Keratinocyte (primary cell): ENCODE data around the gene BRD1. TPM values are rescaled to one million over a fixed set of nuclear protein-coding genes. Genes with fewer than 3 reads are reported as not detected.

ENCODE experiments used
- DNase-seq: peaks from one replicate; pipeline ENCODE4 v3.0.0-alpha.2; 2011; ENCODE audit warnings: low read depth, missing footprints, low spot score
- FAIRE-seq: peaks from 2 replicates; lab custom pipeline; 2011; peaks lifted over from hg19 to GRCh38; lab: Jason Lieb, UNC
- H2AFZ ChIP-seq: 2 replicates; pipeline ENCODE4 v1.6.0; 2012; ENCODE audit warnings: low read length, control low read depth, inconsistent platforms; ENCODE audit not compliant: control insufficient read depth
- H3K27ac ChIP-seq: 2 replicates; pipeline ENCODE4 v1.5.1; 2011; ENCODE audit warnings: low read length; ENCODE audit not compliant: control insufficient read depth, insufficient read depth
- H3K27me3 ChIP-seq: 3 replicates; pipeline ENCODE4 v1.6.0; 2011; ENCODE audit warnings: low read length; ENCODE audit not compliant: control insufficient read depth, insufficient read depth; ENCODE audit errors: extremely low read depth
- H3K36me3 ChIP-seq, 2 experiments: 2 replicates in 1 of 2; 3 replicates in 1 of 2; pipeline ENCODE4 v1.5.1; 2011; ENCODE audit warnings: low read length in 2 of 2, mild to moderate bottlenecking in 1 of 2; ENCODE audit not compliant: control insufficient read depth in 2 of 2, insufficient read depth in 2 of 2; ENCODE audit errors: extremely low read depth in 1 of 2
- H3K4me1 ChIP-seq: 3 replicates; pipeline ENCODE4 v1.5.1; 2011; ENCODE audit warnings: low read length; ENCODE audit not compliant: control insufficient read depth, insufficient read depth; ENCODE audit errors: extremely low read depth
- H3K4me2 ChIP-seq: 3 replicates; pipeline ENCODE4 v1.6.0; 2011; ENCODE audit warnings: low read depth, low read length; ENCODE audit not compliant: control insufficient read depth, insufficient read depth; ENCODE audit errors: extremely low read depth
- H3K4me3 ChIP-seq, 3 experiments: fragments of 200-600 bp in 1 of 3; sonication (generic) in 1 of 3; 2 replicates in 2 of 3; 3 replicates in 1 of 3; pipeline ENCODE4 v1.5.1; 2011 to 2016; ENCODE audit warnings: low read length in 3 of 3, mild to moderate bottlenecking in 3 of 3, control low read depth in 2 of 3, inconsistent platforms in 1 of 3, low read depth in 1 of 3, mixed read lengths in 1 of 3, mixed run types in 1 of 3, moderate library complexity in 1 of 3; ENCODE audit not compliant: control insufficient read depth in 2 of 3, insufficient read depth in 2 of 3; ENCODE audit errors: extremely low read depth in 1 of 3
- H3K79me2 ChIP-seq: 2 replicates; pipeline ENCODE4 v1.6.0; 2012; ENCODE audit warnings: low read length; ENCODE audit not compliant: control insufficient read depth, insufficient read depth
- H3K9ac ChIP-seq: 3 replicates; pipeline ENCODE4 v1.6.0; 2011; ENCODE audit warnings: low read length; ENCODE audit not compliant: control insufficient read depth, insufficient read depth; ENCODE audit errors: extremely low read depth
- H3K9me1 ChIP-seq: 3 replicates; pipeline ENCODE4 v1.6.0; 2011; ENCODE audit warnings: low read length; ENCODE audit not compliant: control insufficient read depth, insufficient read depth; ENCODE audit errors: extremely low read depth
- H3K9me3 ChIP-seq: 2 replicates; pipeline ENCODE4 v1.5.1; 2012; ENCODE audit warnings: low read depth, low read length; ENCODE audit not compliant: control insufficient read depth
- H4K20me1 ChIP-seq: 3 replicates; pipeline ENCODE4 v1.6.0; 2011; ENCODE audit warnings: low read length; ENCODE audit not compliant: control insufficient read depth, insufficient read depth; ENCODE audit errors: extremely low read depth
- EZH2 ChIP-seq: IDR thresholded peaks from one replicate; pipeline ENCODE4 v1.6.1; 2012; ENCODE audit warnings: inconsistent platforms, mild to moderate bottlenecking, low read length, moderate library complexity
- dilution Hi-C: fragments of 300-500 bp; cut with MboI; formaldehyde crosslinking; loops from one replicate; pipeline ENCODE4 v1.7.0; 2020; ENCODE audit warnings: low sequenced_read_pairs; ENCODE audit not compliant: extremely low pct_ligation_motif_present
- polyA plus RNA-seq, 5 experiments: library from polyadenylated mRNA; depleted of rRNA in 3 of 5; stranded (reverse) in 3 of 5; stranded (forward) in 1 of 5; unstranded in 1 of 5; fragments of >200 nt; gene quantifications; 1 replicate in 1 of 5; 2 replicates in 3 of 5; 3 replicates in 1 of 5; pipeline versions ENCODE4 v1.2.1 to v1.2.3, GENCODE V29; 2011 to 2012; ENCODE audit warnings: missing spikeins in 2 of 5, low read depth in 1 of 5, low replicate concordance in 1 of 5
- TF ChIP-seq, protein P1 (sequence below), 3 experiments: IDR thresholded peaks in 1 of 3; conservative IDR thresholded peaks in 1 of 3; optimal IDR thresholded peaks in 1 of 3; 2 replicates in 2 of 3; 3 replicates in 1 of 3; pipeline versions ENCODE3 to v1.5.1; 2011; ENCODE audit warnings: low read length in 3 of 3, mild to moderate bottlenecking in 3 of 3, moderate library complexity in 2 of 3, control low read depth in 1 of 3, inconsistent platforms in 1 of 3; ENCODE audit not compliant: insufficient read depth in 2 of 3; ENCODE audit errors: extremely low read depth in 1 of 3

BRD1 gene
- polyA plus RNA-seq, 1 donor (not counting 4 experiments of a cell fraction or from before 2014, with no cell fraction given): 4.3 TPM

DNA sequence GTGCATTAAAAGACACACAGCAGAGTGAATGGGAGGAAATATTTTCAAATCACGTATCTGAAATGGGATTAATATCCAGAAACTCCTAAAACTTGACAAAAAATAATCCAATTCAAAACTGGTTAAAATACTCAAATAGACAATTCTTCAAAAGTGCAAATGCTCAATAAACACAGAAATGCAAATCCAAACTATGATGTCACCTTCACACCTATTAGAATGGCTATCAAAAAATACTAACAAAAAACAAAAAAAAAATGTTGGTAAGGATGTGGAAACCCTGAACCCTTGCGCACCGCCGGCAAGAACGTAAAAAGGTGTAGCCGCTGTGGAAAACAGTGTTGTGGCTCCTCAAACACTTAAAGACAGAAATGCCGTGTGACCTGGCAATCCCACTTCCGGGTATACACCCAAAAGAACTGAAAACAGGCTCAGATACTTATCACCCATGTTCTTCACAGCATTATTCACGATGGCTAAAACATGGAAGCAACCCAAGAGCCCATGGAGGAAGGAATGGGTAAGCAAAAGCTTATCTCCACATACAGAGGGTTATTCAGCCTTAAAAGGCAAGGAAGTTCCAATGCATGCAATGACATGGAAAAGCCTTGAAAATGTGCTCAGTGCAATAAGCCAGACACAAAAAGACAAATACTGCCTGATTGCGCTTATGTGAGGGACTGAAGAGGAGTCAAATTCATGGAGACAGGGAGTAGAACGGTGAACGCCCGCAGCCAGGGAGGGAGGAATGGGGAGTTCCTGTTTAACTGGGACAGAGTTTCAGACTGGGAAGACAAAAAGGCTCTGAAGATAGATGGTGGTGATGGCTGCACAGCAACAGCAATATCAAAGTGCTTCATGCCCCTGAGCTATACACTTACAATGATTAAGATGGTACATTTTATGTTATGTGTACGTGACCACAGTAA is 19.6 kb downstream of the BRD1 start:
- peaks cover 99% of the 10 kb centered on the region for H3K79me2 ChIP-seq
- H3K27ac ChIP-seq: no peak overlapping the region
- no peak for TF ChIP-seq EZH2
- TF ChIP-seq, protein P1, sequence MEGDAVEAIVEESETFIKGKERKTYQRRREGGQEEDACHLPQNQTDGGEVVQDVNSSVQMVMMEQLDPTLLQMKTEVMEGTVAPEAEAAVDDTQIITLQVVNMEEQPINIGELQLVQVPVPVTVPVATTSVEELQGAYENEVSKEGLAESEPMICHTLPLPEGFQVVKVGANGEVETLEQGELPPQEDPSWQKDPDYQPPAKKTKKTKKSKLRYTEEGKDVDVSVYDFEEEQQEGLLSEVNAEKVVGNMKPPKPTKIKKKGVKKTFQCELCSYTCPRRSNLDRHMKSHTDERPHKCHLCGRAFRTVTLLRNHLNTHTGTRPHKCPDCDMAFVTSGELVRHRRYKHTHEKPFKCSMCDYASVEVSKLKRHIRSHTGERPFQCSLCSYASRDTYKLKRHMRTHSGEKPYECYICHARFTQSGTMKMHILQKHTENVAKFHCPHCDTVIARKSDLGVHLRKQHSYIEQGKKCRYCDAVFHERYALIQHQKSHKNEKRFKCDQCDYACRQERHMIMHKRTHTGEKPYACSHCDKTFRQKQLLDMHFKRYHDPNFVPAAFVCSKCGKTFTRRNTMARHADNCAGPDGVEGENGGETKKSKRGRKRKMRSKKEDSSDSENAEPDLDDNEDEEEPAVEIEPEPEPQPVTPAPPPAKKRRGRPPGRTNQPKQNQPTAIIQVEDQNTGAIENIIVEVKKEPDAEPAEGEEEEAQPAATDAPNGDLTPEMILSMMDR (optimal IDR thresholded peaks at IDR 0.05 in 1 of 3, IDR thresholded peaks at IDR 0.05 in 1 of 3, conservative IDR thresholded peaks at IDR 0.05 in 1 of 3; ENCODE audit: extremely low read depth in 1 of 3, insufficient read depth in 2 of 3, low read length in 3 of 3): no peak
- no peak overlapping the region for H2AFZ ChIP-seq
- no peak overlapping the region for H3K4me3 ChIP-seq
- no peak for FAIRE-seq
- no peak overlapping the region for H3K9ac ChIP-seq
- dilution Hi-C loops: no loop called here
- H3K9me3 ChIP-seq: no peaks in the 10 kb centered on the region
- H3K4me1 ChIP-seq: peaks cover 6% of the 10 kb centered on the region
- H3K27me3 ChIP-seq: no peaks in the 10 kb centered on the region
- DNase-seq: no peak
- H3K36me3 ChIP-seq: peaks cover 6 to 17% of the 10 kb centered on the region in 2 experiments
- H4K20me1 ChIP-seq: peaks cover 40% of the 10 kb centered on the region
- no peak overlapping the region for H3K4me2 ChIP-seq
- peaks cover 3% of the 10 kb centered on the region for H3K9me1 ChIP-seq

DNA sequence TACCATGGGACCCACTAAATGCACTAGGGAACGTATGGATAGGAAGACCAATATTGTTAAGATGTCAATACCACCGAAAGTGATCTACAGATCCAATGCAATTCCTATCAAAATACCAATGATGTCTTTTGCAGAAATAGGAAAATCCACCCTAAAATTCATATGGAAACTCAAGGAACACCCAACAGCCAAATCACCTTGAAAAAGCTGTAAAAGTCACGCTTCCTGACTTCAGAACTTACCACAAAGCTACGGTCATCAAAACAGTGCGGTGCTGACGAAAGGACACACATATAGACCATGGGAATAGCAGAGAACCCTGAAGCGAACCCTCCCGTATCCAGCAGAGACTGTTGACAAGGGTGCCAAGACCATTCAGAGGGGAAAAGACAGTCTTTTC is 20.5 kb downstream of the BRD1 start:
- peaks cover 3% of the 10 kb centered on the region for H3K9me1 ChIP-seq
- FAIRE-seq: no peak
- no peak overlapping the region for H3K27ac ChIP-seq
- dilution Hi-C loops: no loop called here
- no peaks in the 10 kb centered on the region for H3K27me3 ChIP-seq
- no peak overlapping the region for H2AFZ ChIP-seq
- H3K9me3 ChIP-seq: no peaks in the 10 kb centered on the region
- H4K20me1 ChIP-seq: peaks cover 40% of the 10 kb centered on the region
- H3K4me1 ChIP-seq: peaks cover 6% of the 10 kb centered on the region
- peaks cover 96% of the 10 kb centered on the region for H3K79me2 ChIP-seq
- H3K4me3 ChIP-seq: no peak overlapping the region
- TF ChIP-seq, protein P1 (optimal IDR thresholded peaks at IDR 0.05 in 1 of 3, IDR thresholded peaks at IDR 0.05 in 1 of 3, conservative IDR thresholded peaks at IDR 0.05 in 1 of 3; ENCODE audit: extremely low read depth in 1 of 3, insufficient read depth in 2 of 3, low read length in 3 of 3): no peak
- TF ChIP-seq EZH2: no peak
- H3K4me2 ChIP-seq: no peak overlapping the region
- no peak overlapping the region for H3K9ac ChIP-seq
- peaks cover 7 to 12% of the 10 kb centered on the region in 2 experiments for H3K36me3 ChIP-seq
- no peak for DNase-seq
